Liver (tissue), 9 donors: ENCODE data around the gene PRMT3. TPM values are rescaled to one million over a fixed set of nuclear protein-coding genes. Genes with fewer than 3 reads are reported as not detected.

ENCODE experiments used
- DNase-seq: peaks from one replicate; pipeline ENCODE4 v3.0.0-alpha.2; 2017; ENCODE audit warnings: low spot score
- H3K27ac ChIP-seq, 2 donors: one replicate each; pipeline ENCODE4 v1.7.0; 2013; ENCODE audit warnings: inconsistent platforms in 2 of 2, low read length in 2 of 2, control low read depth in 1 of 2, low read depth in 1 of 2, mild to moderate bottlenecking in 1 of 2
- H3K27me3 ChIP-seq, 4 donors: one replicate each; pipeline versions ENCODE4 v1.6.1 to v1.7.0; 2013; ENCODE audit warnings: low read length in 3 of 4, inconsistent platforms in 1 of 4, mild to moderate bottlenecking in 1 of 4, moderate library complexity in 1 of 4; ENCODE audit not compliant: control insufficient read depth in 4 of 4, insufficient read depth in 4 of 4
- H3K36me3 ChIP-seq, 4 donors: one replicate each; pipeline versions ENCODE4 v1.6.1 to v1.7.0; 2013; ENCODE audit warnings: low read length in 3 of 4, mild to moderate bottlenecking in 3 of 4, low read depth in 1 of 4, moderate library complexity in 1 of 4; ENCODE audit not compliant: control insufficient read depth in 4 of 4, insufficient read depth in 3 of 4
- H3K4me1 ChIP-seq, 4 donors: one replicate each; pipeline versions ENCODE4 v1.6.1 to v1.7.0; 2013; ENCODE audit warnings: low read length in 3 of 4, mild to moderate bottlenecking in 3 of 4, moderate library complexity in 1 of 4; ENCODE audit not compliant: control insufficient read depth in 4 of 4, insufficient read depth in 4 of 4
- H3K4me3 ChIP-seq, 3 donors: one replicate each; pipeline versions ENCODE4 v1.6.1 to v1.7.0; 2013; ENCODE audit warnings: low read length in 3 of 3, control low read depth in 1 of 3, low read depth in 1 of 3, mild to moderate bottlenecking in 1 of 3
- H3K9ac ChIP-seq, 2 donors: one replicate each; pipeline ENCODE4 v1.7.0; 2013; ENCODE audit warnings: low read length in 2 of 2, mild to moderate bottlenecking in 2 of 2, moderate library complexity in 2 of 2, control low read depth in 1 of 2, low read depth in 1 of 2
- H3K9me3 ChIP-seq, 4 donors: one replicate each; pipeline versions ENCODE4 v1.6.1 to v1.7.0; 2013; ENCODE audit warnings: low read length in 3 of 4; ENCODE audit not compliant: control insufficient read depth in 4 of 4
- ATF3 ChIP-seq: IDR thresholded peaks from 2 replicates; pipeline ENCODE4 v1.6.1; 2016; ENCODE audit warnings: antibody characterized with exemption
- CTCF ChIP-seq: fragments of 150-350 bp; IDR thresholded peaks from 2 replicates; pipeline ENCODE4 v1.5.1; 2017; ENCODE audit warnings: improper control_type of control experiment, low read depth, low read length; ENCODE audit not compliant: missing input control
- EGR1 ChIP-seq, 2 donors: IDR thresholded peaks; 2 replicates each; pipeline ENCODE4 v1.6.1; 2016 to 2018; ENCODE audit warnings: antibody characterized with exemption in 2 of 2, low read depth in 2 of 2
- FOXA1 ChIP-seq: IDR thresholded peaks from 2 replicates; pipeline ENCODE4 v1.6.1; 2016; ENCODE audit warnings: antibody characterized with exemption
- FOXA2 ChIP-seq: IDR thresholded peaks from 2 replicates; pipeline ENCODE4 v1.6.1; 2016; ENCODE audit warnings: antibody characterized with exemption
- GABPA ChIP-seq, 2 donors: IDR thresholded peaks in 1 of 2; conservative IDR thresholded peaks in 1 of 2; 2 replicates each; pipeline ENCODE4 v1.6.1; 2016; ENCODE audit warnings: antibody characterized with exemption in 2 of 2, mild to moderate bottlenecking in 1 of 2, moderate library complexity in 1 of 2
- HNF4A ChIP-seq, 2 donors: conservative IDR thresholded peaks; 2 replicates each; pipeline ENCODE4 v1.6.1; 2016; ENCODE audit warnings: antibody characterized with exemption in 2 of 2, mild to moderate bottlenecking in 2 of 2
- HNF4G ChIP-seq: IDR thresholded peaks from 2 replicates; pipeline ENCODE4 v1.6.1; 2016; ENCODE audit warnings: antibody characterized with exemption
- JUND ChIP-seq, 2 donors: IDR thresholded peaks; 2 replicates each; pipeline ENCODE4 v1.6.1; 2016; ENCODE audit warnings: antibody characterized with exemption in 2 of 2
- MAX ChIP-seq: IDR thresholded peaks from 2 replicates; pipeline ENCODE4 v1.6.1; 2016; ENCODE audit warnings: antibody characterized with exemption
- NR2F2 ChIP-seq: IDR thresholded peaks from 2 replicates; pipeline ENCODE4 v1.6.1; 2016; ENCODE audit warnings: antibody characterized with exemption
- RAD21 ChIP-seq, 2 donors: IDR thresholded peaks; 2 replicates each; pipeline ENCODE4 v1.6.1; 2016; ENCODE audit warnings: antibody characterized with exemption in 2 of 2, mild to moderate bottlenecking in 2 of 2
- REST ChIP-seq: IDR thresholded peaks from 2 replicates; pipeline ENCODE4 v1.6.1; 2016; ENCODE audit warnings: antibody characterized with exemption, mild to moderate bottlenecking
- RXRA ChIP-seq, 2 donors: IDR thresholded peaks; 2 replicates each; pipeline ENCODE4 v1.6.1; 2017 to 2018; ENCODE audit warnings: antibody characterized with exemption in 2 of 2, mild to moderate bottlenecking in 1 of 2
- SP1 ChIP-seq: IDR thresholded peaks from 2 replicates; pipeline ENCODE4 v1.6.1; 2018; ENCODE audit warnings: antibody characterized with exemption, mild to moderate bottlenecking
- TAF1 ChIP-seq: conservative IDR thresholded peaks from 2 replicates; pipeline ENCODE4 v1.6.1; 2016; ENCODE audit warnings: antibody characterized with exemption, mild to moderate bottlenecking
- YY1 ChIP-seq: IDR thresholded peaks from 2 replicates; pipeline ENCODE4 v1.6.1; 2016; ENCODE audit warnings: antibody characterized with exemption, mild to moderate bottlenecking
- ZBTB33 ChIP-seq: IDR thresholded peaks from 2 replicates; pipeline ENCODE4 v1.6.1; 2016; ENCODE audit warnings: antibody characterized with exemption
- WGBS: extraction: QIAGEN DNeasy Blood & Tissue Kit; methylation state at CpG from one replicate; pipeline ENCODE4 v1.1.7; 2013; 5-methylcytosine and 5-hydroxymethylcytosine counted together
- polyA plus RNA-seq, 2 donors: library from polyadenylated mRNA; stranded (reverse) in 1 of 2; unstranded in 1 of 2; fragments of 200-250 nt in 1 of 2; fragments of >200 nt in 1 of 2; fragmentation: Nextera tagmentation in 1 of 2; extraction: Ambion mirVana in 1 of 2; gene quantifications; one replicate each; pipeline versions ENCODE4 v1.2.1 to v1.2.3, GENCODE V29; 2013 to 2015
- total RNA-seq, 2 donors: library from RNA; depleted of rRNA; stranded (reverse); fragments of >200 nt; gene quantifications; one replicate each; pipeline ENCODE4 v1.2.3, GENCODE V29; 2014
- donor health status: healthy.
- donor health status: healthy.
- donor health status: healthy.
- donor health status: healthy.
- donor health status: healthy.

PRMT3 gene
- total and polyA plus RNA-seq, 4 donors: 3.5 to 15.8 (median 7.8) TPM

- TF ChIP-seq RAD21 (IDR thresholded peaks at IDR 0.05) (peak; percentile 18 to 46), CTCF (no peak), FOXA1 (no peak), JUND (IDR thresholded peaks at IDR 0.05) (peak in 1 of 2 donors; percentile 43), YY1 (peak; percentile 71), NR2F2 (no peak), ATF3 (no peak), HNF4G (no peak), EGR1 (IDR thresholded peaks at IDR 0.05; ENCODE audit: low read depth in 2 of 2) (no peak), RXRA (IDR thresholded peaks at IDR 0.05) (peak in 1 of 2 donors; percentile 65), TAF1 (no peak), ZBTB33 (peak; percentile 26), GABPA (IDR thresholded peaks at IDR 0.05 in 1 of 2, conservative IDR thresholded peaks at IDR 0.05 in 1 of 2) (no peak), REST (peak; percentile 64), MAX (peak; percentile 11), SP1 (peak; percentile 60), HNF4A (conservative IDR thresholded peaks at IDR 0.05) (peak; percentile 57 to 58), FOXA2 (peak; percentile 66)
- Histone ChIP-seq H3K4me3 (no peak overlapping the region), H3K36me3 (peaks cover 0 to 2% (median 1%) of the 10 kb centered on the region in 4 donors), H3K27ac (peak overlapping the region in 1 of 2 donors; percentile 43), H3K9me3 (no peaks in the 10 kb centered on the region), H3K4me1 (peaks cover 0 to 5% (median under 1%) of the 10 kb centered on the region in 4 donors), H3K9ac (no peak overlapping the region), H3K27me3 (no peaks in the 10 kb centered on the region)
- no peak for DNase-seq
- 37% methylated on average over 5 of the region's 5 CpGs for WGBS
Measured at GRCh38 chr11:20511982-20512381, 124.5 kb downstream of the PRMT3 start.
